KMS-11 (cell line): Measurements from ENCODE around the gene DTNBP1.
"Not testable (repeated sequence)": the region's sequence is repeated elsewhere in the genome, so short reads cannot be mapped to it uniquely, and the experiment has no call there.

Experiments used
- H2AFZ ChIP-seq: fragments of 200-600 bp; sonication (generic); 2 replicates; pipeline ENCODE4 v1.6.1; 2016; ENCODE audit warnings: antibody characterized with exemption, mixed run types, low read depth
- H3K27ac ChIP-seq: fragments of 200-600 bp; sonication (generic); 2 replicates; pipeline ENCODE4 v1.6.1; 2016; ENCODE audit warnings: mild to moderate bottlenecking, mixed run types
- H3K27me3 ChIP-seq: fragments of 200-600 bp; sonication (generic); 2 replicates; pipeline ENCODE4 v1.6.1; 2017; ENCODE audit warnings: mild to moderate bottlenecking, low read depth, mixed run types, moderate library complexity; ENCODE audit not compliant: insufficient read depth
- H3K36me3 ChIP-seq: fragments of 200-600 bp; sonication (generic); 2 replicates; pipeline ENCODE4 v1.6.1; 2017; ENCODE audit warnings: mild to moderate bottlenecking, mixed run types; ENCODE audit not compliant: insufficient read depth
- H3K4me1 ChIP-seq: fragments of 200-600 bp; sonication (generic); 2 replicates; pipeline ENCODE4 v1.6.1; 2016; ENCODE audit warnings: mild to moderate bottlenecking, low read depth, mixed run types; ENCODE audit not compliant: poor library complexity, severe bottlenecking
- H3K4me2 ChIP-seq: fragments of 200-600 bp; sonication (generic); 2 replicates; pipeline ENCODE4 v1.7.0; 2016; ENCODE audit warnings: mild to moderate bottlenecking, mixed run types
- H3K4me3 ChIP-seq: fragments of 200-600 bp; sonication (generic); IDR thresholded peaks from 2 replicates; pipeline ENCODE4 v1.6.1; 2017; ENCODE audit warnings: low read depth, low read length, mixed read lengths; ENCODE audit not compliant: insufficient read depth
- H3K79me2 ChIP-seq: fragments of 200-600 bp; sonication (generic); 2 replicates; pipeline ENCODE4 v1.6.1; 2016; ENCODE audit warnings: low read depth, mixed run types; ENCODE audit not compliant: insufficient read depth
- H3K9ac ChIP-seq: fragments of 200-600 bp; sonication (generic); 2 replicates; pipeline ENCODE4 v1.6.1; 2016; ENCODE audit warnings: mild to moderate bottlenecking, mixed run types
- H4K20me1 ChIP-seq: fragments of 200-600 bp; sonication (generic); 2 replicates; pipeline ENCODE4 v1.6.1; 2016; ENCODE audit warnings: mild to moderate bottlenecking, mixed run types; ENCODE audit not compliant: insufficient read depth
- CTCF ChIP-seq: fragments of 200-600 bp; sonication (generic); conservative IDR thresholded peaks from 2 replicates; pipeline ENCODE4 v1.6.1; 2017; ENCODE audit warnings: low read depth, mild to moderate bottlenecking, antibody characterized with exemption, low read length, moderate library complexity, mixed read lengths

Gene DTNBP1

GRCh38 chr6:15544321-15544900, 118.4 kb downstream of the DTNBP1 start:
- Histone ChIP-seq H2AFZ (no peak overlapping the region), H3K4me1 (no peaks in the 10 kb centered on the region), H3K79me2 (no peaks in the 10 kb centered on the region), H3K9ac (no peak overlapping the region), H3K4me2 (no peak overlapping the region), H3K36me3 (no peaks in the 10 kb centered on the region), H4K20me1 (no peaks in the 10 kb centered on the region), H3K27me3 (no peaks in the 10 kb centered on the region), H3K4me3 (no peak overlapping the region), H3K27ac (no peak overlapping the region)
- TF ChIP-seq CTCF: no peak

- H3K27ac ChIP-seq, H3K79me2 ChIP-seq, H3K27me3 ChIP-seq, H3K9ac ChIP-seq, H4K20me1 ChIP-seq, H3K4me1 ChIP-seq, H2AFZ ChIP-seq, H3K36me3 ChIP-seq, H3K4me3 ChIP-seq, H3K4me2 ChIP-seq: not testable (repeated sequence)
Measured at GRCh38 chr6:15543332-15543917, 119.4 kb downstream of the DTNBP1 start.

GRCh38 chr6:15539722-15540270, 123.0 kb downstream of the DTNBP1 start:
- H3K4me3 ChIP-seq: no peak overlapping the region
- H3K36me3 ChIP-seq: no peaks in the 10 kb centered on the region
- H3K79me2 ChIP-seq: no peaks in the 10 kb centered on the region
- H3K4me1 ChIP-seq: no peaks in the 10 kb centered on the region
- no peaks in the 10 kb centered on the region for H3K27me3 ChIP-seq
- no peaks in the 10 kb centered on the region for H4K20me1 ChIP-seq
- TF ChIP-seq CTCF: no peak
- no peak overlapping the region for H3K27ac ChIP-seq
- no peak overlapping the region for H3K9ac ChIP-seq
- no peak overlapping the region for H3K4me2 ChIP-seq
- H2AFZ ChIP-seq: no peak overlapping the region

GRCh38 chr6:15538766-15539495, 123.9 kb downstream of the DTNBP1 start:
- no peaks in the 10 kb centered on the region for H3K36me3 ChIP-seq
- H3K9ac ChIP-seq: no peak overlapping the region
- no peaks in the 10 kb centered on the region for H3K27me3 ChIP-seq
- no peaks in the 10 kb centered on the region for H3K79me2 ChIP-seq
- no peak overlapping the region for H3K4me2 ChIP-seq
- H2AFZ ChIP-seq: no peak overlapping the region
- H4K20me1 ChIP-seq: no peaks in the 10 kb centered on the region
- TF ChIP-seq CTCF: no peak
- no peak overlapping the region for H3K4me3 ChIP-seq
- H3K27ac ChIP-seq: no peak overlapping the region
- H3K4me1 ChIP-seq: no peaks in the 10 kb centered on the region
